Stimulated activated CD4-positive, alpha-beta T cell treated with anti-CD3 and anti-CD28 coated beads, Interleukin-12 subunit alpha, Interleukin-12 subunit beta, amount 100 ng/mL, for 4 hours (primary cell): ENCODE results near the gene DNAH12.

Experiments used
- DNase-seq: peaks from one replicate; pipeline ENCODE4 v3.0.0-alpha.2; 2020

Gene DNAH12, protein sequence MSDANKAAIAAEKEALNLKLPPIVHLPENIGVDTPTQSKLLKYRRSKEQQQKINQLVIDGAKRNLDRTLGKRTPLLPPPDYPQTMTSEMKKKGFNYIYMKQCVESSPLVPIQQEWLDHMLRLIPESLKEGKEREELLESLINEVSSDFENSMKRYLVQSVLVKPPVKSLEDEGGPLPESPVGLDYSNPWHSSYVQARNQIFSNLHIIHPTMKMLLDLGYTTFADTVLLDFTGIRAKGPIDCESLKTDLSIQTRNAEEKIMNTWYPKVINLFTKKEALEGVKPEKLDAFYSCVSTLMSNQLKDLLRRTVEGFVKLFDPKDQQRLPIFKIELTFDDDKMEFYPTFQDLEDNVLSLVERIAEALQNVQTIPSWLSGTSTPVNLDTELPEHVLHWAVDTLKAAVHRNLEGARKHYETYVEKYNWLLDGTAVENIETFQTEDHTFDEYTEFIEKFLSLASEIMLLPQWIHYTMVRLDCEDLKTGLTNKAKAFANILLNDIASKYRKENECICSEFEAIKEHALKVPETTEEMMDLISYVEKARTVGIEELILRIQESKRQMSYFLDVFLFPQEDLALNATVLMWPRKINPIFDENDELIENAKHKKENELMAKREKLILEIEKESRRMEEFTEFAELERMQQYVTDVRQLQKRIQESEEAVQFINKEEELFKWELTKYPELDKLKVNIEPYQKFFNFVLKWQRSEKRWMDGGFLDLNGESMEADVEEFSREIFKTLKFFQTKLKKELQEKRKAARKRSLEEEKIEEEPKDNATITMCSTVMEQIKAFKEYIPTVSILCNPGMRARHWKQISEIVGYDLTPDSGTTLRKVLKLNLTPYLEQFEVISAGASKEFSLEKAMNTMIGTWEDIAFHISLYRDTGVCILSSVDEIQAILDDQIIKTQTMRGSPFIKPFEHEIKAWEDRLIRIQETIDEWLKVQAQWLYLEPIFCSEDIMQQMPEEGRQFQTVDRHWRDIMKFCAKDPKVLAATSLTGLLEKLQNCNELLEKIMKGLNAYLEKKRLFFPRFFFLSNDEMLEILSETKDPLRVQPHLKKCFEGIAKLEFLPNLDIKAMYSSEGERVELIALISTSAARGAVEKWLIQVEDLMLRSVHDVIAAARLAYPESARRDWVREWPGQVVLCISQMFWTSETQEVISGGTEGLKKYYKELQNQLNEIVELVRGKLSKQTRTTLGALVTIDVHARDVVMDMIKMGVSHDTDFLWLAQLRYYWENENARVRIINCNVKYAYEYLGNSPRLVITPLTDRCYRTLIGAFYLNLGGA (N-terminal part only)

DNA sequence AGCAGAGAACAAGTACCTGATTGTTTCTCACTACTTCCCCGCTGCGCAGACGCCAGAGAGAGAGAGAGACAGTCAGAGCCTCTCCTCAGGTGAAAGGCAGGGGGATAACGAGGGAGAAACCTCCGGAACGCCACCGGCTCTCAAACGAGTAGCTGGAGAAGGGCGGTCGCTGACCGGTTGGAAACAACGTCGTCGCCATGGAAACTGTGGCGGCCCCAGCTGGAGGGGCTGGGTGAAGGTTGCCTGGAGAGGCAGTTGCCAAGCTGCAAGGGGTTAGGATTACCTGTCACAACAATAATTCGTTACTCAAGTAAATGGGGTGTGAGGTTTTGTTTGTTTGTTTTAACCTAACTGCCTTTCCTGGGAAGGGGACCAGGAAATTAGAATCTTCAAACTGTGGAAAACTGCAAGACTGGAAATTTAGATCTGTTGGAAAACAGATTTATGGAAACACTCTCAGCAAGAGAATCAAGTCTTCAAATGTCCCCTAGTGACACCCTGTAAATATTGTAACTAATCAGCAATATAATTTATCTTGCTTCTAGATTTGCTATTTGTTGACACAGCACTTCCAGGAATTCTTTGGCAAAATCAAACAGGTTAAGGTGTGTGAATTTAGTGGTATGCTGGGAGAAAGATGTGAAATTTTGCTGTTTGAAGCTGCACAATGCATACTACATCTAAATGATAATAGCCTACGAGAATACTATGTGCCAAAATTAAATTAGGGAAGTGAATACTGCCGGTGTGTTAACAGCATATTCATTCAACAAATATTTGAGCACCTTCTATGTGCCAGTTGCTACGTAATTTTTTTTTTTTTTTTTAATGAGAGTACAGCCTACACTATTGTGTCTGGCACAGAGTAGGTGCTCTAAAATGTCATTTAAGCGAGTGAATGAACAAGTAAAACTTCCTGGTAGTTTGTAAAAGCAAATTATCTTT lies at the start of gene DNAH12:
Gene DNAH12, minus strand, starts transcription at position 164 of the 945 bp plus-strand sequence. CDS start 1,474 bp downstream, outside the sequence.
- DNase-seq: no peak

DNA sequence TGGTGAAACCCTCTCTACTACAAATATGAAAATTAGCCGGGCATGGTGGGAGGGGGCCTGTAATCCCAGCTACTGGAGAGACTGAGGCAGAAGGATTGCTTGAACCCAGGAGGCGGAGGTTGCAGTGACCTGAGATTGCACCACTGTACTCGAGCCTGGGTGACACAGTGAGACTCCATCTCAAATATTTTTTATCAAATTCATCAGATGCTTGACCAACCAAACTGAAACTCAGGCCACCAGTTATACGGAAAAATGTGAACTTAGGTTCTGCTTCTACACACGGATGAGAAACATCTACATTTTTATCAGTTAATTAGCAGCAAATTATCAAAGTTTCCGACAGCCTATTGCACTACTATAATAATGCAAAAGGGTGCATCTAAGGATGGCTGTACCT lies 48.2 kb upstream of the DNAH12 start:
- DNase-seq: no peak

DNA sequence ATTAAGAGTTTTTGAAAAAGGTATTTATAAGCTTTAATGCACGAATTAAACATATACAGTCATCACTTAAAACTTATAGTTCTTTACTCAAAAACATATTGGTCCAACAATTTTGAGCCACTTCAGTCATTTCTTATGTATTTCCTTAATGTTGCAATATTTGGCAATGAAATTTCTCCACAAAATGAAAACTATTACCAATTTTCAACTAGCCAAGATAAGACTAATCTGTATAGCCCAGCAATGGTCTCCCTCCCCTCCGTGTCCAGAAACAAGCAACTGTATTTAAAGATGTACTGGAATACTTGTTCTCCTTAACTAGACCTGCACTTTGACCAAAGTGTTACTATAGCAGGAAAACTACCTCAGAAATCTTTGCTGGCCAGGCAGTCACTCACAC lies 43.8 kb upstream of the DNAH12 start:
- DNase-seq: no peak

DNA sequence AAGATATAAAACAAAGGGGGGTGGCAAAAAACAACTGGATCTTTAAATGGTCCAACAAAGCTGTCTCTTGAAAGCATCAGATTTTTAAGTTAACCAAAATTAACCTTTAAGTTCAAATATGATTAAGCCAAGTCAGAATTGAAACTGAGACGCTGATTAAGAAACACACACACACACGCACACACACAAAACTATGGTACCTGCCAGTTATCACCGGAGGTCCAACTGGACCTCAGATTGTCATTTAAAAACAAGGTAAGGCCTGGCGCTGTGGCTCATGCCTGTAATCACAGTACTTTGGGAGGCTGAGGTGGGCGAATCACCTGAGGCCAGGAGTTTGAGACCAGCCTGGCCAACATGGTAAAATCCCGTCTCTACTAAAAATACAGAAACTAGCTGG lies 42.6 kb upstream of the DNAH12 start:
- DNase-seq: no peak

DNA sequence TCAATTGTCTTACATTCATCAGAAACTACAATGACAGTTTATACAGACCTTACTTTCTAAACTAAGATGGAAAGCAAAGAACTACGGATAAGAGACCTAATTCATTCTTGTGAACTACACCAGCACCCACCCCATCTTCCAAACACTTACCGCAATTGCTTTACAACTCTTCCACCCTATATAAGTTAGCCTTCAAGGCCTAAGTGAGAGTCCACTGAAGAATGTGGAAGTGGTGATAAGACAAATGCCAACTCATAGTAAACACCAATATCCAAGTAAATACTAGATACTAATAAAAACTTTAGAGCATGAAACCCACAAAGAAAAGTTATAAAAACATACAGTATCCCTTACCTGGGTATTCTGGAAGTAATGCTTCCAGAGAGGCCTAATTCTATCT lies 39.4 kb upstream of the DNAH12 start:
- DNase-seq: no peak

DNA sequence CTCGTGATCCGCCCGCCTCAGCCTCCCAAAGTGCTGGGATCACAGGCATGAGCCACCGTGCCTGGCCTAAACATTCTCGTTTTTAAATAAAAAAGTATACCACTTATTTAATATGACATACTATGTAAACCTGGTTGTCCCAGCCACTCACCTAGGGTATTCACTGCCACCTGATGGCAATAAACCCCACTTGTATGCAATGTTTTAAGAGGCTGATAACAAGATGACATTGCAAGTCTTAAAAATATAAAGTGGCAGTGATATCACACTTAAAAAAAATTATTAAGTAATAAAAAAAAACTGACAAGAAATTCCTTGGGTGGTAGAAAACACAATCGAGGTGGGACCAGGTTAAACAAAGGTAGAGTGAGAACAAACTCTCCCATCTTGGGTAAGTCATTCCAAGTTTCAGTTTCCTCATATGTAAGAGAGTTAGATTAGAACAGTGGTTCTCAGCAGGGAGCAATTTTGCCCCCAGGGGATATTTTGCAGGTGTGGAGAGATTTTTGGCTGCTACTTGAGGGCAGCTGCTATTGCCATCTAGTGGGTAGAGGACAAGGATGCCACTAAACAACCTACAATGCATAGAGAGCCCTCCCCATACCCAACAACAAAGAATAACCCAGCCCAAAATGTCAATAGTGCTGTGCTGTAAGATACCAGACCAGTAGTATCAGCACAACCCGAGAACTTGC lies 38.5 kb upstream of the DNAH12 start:
- no peak for DNase-seq

DNA sequence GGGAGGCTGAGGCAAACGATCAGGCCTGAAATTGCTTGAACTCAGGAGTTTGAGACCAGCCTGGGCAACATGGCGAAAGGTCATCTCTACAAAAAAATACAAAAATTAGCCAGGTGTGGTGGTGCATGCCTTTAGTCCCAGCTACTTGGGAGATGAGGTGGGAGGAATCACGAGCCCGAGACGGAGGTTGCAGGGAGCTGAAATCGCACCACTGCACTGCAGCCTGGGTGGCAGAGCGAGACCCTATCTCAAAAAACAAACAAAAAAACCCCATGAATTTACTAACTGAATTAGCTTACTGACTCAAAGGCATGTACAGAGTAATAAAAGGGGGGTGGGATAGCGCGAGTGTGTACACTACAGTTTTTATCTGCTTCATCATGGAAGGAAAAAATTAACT lies 33.7 kb upstream of the DNAH12 start:
- DNase-seq: no peak

DNA sequence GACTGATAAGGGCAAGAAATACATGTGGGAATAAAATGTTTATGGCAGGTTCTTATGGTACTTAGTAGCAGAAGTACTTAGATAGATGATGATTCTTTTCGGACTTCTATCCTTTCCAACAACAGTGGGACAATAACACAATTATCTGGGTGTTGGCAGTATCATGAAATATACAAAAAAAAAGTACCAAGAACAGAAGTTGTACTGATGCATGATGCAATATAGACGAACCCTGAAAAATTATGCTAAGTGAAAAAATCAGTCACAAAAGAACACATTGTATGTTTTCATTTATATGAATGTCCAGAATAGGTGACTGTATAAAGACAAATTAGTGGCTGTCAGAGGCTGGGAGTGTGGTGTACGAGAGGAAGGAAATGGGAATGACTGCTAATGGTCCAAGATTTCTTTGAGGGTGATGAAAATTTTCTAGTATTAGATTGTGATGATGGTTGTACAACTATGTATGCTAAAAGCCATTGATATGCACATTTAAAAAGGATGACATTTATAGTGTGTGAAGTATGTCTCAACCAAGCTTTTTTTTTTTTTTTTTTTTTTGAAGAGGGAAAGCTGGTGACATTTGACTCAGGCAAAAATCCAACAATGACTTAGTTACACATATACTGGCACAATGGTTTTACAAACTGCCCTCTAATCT lies 32.0 kb upstream of the DNAH12 start:
- DNase-seq: no peak

DNA sequence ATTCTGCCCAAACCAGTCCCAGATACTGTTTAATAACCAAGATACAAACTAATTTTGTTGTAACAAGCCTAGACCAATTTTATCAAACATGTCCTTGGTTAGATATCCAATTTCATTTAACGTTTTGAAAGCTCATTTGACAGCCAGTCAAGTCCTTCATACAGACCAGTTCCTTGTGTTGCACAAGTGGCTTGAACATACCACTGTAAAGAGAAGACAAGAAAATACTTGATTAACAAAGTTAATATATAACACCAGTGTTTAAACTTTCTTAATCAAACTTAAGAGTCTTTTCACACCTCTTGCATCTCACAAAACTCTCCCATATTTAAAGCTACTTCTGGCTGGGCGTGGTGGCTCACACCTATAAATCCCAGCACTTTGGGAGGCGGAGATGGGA lies 28.0 kb upstream of the DNAH12 start:
- no peak for DNase-seq

DNA sequence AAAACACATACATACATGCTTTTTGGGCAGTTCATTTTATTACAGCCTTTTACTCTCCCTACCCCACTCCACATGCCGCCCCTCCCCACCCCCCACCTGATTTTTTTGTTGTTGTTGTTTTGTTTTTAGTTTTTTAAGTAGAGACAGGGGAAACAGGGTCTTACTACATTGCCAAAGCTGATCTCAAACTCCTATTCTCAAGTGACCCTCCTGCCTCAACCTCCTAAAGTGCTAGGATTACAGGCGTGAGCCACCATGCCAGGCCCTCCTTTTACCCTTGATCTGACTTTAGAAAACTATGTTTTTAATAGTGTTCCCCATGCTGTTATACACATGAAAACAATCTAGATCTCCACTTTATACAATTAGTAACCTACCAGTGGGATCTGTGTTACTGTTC lies 26.7 kb upstream of the DNAH12 start:
- DNase-seq: no peak

DNA sequence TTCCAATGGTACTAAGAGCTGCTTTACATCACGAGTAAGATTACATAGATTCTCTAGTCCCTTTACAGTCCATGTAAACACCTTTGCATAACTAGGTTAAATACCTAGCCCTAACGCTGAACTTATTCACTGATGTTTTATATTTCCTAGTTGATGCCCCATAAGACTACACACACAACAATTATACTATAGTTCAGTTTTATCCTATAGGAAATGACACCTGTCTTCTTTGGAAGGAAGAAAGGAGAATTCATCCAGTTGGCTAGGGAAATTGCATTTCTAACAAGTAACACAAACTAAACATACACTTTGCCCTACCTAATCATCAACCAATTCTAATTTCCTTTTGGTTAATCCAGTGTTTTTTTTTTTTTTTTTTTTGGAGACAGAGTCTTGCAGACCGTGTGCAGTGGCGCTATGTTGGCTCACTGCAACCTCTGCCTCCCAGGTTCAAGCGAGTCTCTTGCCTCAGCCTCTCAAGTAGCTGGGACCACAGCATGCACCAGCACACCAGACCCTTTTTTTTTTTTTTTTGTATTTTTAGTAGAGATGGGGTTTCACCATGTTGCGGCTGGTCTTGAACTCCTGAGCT lies 25.8 kb upstream of the DNAH12 start:
- DNase-seq: no peak

DNA sequence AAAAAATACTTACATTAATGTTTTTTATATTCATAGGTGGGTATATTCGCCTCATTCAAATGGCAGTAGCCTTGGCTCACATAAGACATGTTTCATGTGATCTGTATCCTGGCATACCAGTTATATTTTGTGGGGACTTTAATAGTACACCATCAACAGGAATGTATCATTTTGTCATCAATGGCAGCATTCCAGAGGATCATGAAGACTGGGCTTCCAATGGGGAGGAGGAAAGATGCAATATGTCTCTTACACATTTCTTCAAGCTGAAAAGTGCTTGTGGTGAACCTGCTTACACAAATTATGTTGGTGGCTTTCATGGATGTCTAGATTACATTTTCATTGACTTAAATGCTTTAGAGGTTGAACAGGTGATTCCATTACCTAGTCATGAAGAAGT lies 15.4 kb upstream of the DNAH12 start:
- no peak for DNase-seq

DNA sequence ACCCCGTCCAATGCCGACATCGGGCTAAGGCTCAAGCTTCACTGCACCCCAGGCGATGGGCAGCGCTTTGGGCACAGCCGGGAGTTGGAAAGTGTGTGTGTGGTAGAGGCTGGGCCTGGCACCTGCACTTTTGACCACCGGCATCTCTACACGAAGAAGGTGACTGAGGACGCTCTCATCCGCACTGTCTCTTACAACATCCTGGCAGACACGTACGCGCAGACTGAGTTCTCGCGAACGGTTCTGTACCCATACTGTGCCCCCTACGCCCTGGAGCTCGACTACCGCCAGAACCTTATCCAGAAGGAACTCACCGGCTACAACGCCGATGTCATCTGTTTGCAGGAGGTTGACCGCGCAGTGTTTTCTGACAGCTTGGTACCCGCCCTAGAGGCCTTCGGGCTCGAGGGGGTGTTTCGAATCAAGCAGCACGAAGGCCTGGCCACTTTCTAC lies 13.0 kb upstream of the DNAH12 start:
- DNase-seq: peak; percentile 28

DNA sequence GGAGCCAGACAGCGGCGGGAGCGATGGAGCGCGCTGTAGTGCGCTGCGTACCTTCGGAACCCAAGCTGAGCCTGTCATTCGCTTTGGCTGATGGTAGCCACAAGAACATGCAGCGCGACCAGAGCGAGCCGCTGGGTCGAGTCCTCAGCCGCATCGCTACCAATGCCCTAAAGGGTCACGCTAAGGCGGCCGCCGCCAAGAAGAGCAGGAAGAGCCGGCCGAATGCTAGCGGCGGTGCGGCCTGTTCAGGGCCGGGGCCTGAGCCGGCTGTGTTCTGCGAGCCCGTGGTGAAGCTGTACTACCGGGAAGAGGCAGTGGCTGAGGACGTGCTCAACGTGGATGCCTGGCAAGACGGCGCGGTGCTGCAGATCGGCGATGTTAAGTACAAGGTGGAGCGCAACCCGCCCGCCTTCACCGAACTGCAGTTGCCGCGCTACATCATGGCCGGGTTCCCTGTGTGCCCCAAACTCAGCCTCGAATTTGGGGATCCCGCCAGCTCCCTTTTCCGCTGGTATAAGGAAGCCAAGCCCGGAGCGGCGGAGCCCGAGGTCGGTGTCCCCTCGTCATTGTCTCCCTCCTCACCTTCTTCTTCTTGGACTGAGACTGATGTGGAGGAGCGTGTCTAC lies 12.4 kb upstream of the DNAH12 start:
- no peak for DNase-seq

DNA sequence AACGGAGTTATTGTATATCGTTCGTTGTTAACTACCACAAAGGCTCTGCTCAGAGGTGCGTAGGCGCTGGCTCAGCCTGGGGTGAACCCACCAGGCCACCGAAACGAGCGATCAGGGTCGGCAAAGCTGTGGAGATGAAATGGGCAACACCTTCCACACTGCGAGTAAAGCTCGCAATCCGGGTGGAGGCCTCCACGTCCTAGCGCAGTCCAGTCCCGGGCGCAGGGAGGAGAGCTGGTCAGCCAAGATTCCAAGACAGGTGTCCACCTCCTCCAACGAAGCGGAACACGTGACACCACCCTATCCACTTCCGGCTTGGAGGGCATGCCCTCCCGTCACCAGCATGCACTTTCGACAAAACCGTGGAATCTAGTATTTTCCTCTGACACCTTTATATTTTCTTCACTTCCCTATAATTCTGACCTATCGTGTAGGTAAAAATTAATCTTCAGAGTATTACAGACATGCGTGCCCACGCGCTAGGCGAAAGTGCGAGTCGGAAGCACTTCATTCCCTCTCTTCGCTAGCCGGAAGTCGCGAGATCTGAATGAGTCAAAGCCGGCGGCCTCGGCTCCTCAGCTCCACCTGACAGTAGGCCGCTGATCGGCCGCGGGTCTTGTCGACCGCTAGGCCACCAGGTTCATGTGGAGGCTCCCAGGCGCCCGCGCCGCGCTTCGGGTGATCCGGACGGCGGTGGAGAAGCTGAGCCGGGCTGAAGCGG lies 11.8 kb upstream of the DNAH12 start, which contains the start of gene PDE12:
Gene PDE12, plus strand, starts transcription at position 537 of the 721 bp plus-strand sequence. Its CDS starts 106 bp downstream, at position 643.
- DNase-seq: peak; percentile 75

DNA sequence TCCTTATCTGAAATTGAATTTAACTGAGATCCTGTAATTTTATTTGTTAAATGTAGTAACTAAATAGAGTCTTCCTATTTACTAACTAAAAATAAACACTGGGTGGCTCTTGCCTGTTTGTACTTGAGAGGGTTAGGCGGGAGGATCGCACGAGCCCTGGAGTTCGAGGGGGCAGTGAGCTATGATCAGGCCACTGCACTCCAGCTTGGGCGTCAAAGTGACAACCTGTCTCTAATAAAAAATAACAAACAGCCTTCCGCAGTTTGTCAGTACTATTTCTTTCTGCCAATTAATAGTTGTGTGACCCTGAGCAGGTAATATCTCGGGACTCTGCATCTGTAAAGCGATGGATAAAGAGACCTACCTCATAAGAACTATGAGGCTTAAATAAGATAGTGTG lies 11.2 kb upstream of the DNAH12 start:
- no peak for DNase-seq

DNA sequence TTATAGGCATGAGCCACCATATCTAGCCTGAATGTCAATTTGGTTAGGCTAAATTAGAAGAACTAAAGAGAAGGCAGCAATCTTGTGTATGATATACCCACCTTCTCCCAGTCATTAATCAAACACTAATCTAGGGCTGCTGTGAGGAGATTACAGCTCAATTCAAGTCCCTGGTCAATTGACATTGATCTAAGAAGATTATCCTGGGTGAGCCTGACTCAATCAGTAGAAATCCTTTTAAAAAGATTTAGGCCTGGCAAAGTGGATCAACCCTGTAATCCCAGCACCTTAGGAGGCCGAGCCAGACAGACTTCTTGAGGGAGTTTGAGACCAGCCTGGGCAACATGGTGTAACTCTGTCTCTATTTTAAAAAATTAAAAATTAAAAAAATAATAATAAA lies 2.5 kb upstream of the DNAH12 start:
- no peak for DNase-seq

DNA sequence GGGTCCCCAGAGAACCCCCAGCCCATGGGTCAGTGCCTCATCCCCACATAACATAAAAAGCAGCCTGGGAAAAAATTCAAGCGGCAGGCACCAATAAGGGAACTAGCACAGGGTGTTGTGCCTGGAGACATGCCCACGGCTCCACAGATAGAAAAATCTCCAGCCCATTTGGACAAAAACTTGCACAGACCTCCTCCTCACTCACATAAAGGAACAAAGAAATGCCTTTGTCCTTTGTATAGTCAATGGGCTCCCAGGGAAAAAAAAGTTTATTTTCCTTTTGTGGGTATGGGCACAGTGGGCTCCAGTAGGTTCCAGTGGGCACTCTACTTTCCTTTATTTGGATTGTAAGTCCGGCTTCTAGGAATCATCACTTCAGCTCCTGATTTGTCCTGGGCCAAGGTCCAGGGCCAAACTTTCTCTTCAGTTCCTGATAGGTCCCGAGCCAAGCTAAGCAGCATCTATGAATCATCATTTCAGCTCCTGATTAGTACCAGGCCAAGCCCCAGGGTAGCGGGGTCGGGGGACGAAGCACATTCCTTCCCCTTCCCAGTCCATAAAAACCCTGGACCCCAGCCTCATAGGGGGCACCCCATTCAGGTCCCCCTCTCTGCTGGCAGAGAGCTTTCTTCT lies 1.6 kb upstream of the DNAH12 start:
- no peak for DNase-seq
